CD4-positive, alpha-beta T cell treated with Interleukin-17A for 1 hour (primary cell): Measurements from ENCODE around the gene ANKLE1.
A peak's percentile ranks its signal among the peaks of the same experiment; 100 is the strongest.

Source experiments
- DNase-seq: peaks from one replicate; pipeline ENCODE4 v3.0.0-alpha.2; 2020

ANKLE1 gene, protein sequence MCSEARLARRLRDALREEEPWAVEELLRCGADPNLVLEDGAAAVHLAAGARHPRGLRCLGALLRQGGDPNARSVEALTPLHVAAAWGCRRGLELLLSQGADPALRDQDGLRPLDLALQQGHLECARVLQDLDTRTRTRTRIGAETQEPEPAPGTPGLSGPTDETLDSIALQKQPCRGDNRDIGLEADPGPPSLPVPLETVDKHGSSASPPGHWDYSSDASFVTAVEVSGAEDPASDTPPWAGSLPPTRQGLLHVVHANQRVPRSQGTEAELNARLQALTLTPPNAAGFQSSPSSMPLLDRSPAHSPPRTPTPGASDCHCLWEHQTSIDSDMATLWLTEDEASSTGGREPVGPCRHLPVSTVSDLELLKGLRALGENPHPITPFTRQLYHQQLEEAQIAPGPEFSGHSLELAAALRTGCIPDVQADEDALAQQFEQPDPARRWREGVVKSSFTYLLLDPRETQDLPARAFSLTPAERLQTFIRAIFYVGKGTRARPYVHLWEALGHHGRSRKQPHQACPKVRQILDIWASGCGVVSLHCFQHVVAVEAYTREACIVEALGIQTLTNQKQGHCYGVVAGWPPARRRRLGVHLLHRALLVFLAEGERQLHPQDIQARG

DNA sequence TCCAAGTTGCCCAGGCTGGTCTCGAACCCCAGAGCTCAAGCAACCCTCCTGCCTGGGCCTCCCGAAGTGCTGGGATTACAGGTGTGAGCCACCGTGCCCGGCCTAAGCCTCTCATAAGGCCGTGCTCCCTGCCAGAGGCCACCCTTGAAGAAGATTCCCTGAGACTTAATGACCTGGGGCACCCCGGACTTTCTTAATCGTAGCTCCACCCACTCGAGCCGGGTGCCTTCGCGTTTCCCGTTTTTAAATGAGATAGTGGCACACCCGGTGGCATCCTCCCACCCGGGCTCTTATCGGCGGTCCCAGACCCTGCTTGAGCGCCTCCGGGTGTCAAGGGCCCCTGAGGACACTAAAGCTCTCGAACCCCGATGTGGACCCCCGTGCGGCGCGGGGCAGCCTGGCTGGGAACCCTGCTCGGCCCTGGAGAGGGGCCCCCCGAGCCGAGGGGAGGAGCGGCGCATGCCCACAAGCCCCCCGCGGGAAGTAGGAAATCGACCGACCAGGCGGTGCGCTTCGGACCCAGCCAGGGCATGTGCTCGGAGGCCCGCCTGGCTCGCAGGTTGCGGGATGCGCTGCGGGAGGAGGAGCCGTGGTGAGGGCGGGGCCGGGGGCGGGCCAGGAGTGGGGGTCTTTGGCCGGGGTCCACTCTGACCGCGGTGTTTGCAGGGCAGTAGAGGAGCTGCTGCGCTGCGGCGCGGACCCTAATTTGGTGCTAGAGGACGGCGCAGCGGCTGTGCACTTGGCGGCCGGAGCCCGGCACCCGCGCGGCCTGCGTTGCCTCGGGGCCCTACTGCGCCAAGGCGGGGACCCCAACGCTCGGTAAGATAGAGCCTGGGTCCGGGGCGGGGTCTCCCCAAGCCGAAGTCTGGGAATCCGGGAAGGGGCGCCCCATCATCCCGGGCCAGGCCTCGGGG is at the start of gene ANKLE1:
ANKLE1 (plus strand) TSS at position 511 of the 914 bp plus-strand sequence; CDS start at position 531, 20 bp downstream.
- DNase-seq = peak; percentile 28

DNA sequence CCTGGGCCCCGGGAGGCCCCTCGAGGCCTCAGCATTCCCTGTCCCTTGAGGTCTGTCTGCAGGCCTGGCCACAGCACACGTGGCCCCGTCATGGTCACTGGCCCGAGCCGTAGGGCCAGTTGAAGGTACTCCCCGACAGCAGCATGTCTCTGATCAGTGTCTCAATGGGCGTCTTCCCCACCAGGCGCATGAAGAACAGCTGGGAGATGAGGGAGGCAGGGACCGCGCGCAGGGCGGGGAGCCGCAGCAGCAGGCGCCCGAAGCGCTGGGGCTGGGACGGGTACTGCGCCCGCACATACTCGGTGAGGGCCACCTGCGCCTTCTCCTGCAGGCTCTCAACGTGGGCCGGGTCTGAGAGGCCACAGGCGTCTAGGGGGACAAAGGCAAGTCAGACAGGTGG is 49.4 kb upstream of the ANKLE1 start:
- DNase-seq = no peak

DNA sequence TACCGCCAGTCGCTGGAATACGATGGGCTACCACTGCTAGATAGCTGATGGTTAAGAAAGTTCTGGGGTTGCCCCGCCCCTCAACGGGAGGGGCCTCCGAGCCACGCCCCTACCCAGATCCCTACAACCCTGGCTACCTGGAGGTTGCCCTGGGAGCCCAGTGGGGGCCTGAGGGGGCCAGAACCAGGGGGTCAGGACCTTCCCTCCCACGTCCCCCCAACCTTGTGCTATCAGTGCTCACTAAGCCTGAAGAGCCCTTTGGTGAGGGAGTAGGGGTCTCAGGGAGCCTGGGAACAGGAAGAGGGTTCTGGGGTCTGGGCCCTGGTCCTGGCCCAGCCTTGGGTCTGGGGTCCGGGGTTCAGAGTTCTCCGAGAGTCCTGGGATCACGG is 46.8 kb upstream of the ANKLE1 start:
- peak; percentile 66 for DNase-seq

DNA sequence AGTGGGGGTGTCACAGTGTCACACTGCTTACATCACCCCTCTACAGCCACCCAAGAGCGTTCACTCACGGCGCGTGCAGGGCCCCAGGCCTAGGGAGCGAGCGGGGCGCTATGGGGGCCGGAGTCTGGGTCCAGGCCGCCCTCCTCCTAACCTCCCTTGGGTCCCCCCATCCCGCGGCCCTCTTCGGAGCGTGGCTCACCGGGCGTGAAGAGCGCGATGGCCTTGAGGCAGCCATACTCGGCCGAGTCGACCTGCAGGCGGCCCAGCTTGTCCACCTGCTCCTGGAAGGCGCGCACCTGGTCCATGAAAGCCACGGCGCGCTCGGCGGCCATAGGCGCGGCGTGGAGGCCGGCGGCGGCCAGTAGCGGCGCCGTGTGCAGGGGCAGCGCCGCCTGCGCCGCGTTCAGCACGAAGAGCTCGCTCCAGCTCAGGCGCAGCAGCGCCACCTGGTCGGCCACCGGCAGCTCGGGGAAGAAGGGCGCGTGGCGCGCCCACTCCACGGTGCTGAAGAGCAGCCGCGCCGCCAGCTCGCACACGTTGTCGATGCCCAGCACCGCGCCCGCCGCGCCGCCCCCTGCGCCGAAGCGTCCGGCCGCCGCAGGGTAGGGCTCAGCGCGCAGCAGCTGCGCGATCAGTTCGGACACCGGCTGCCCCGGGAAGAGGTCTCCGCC is 46.3 kb upstream of the ANKLE1 start:
- DNase-seq = peak; percentile 74

DNA sequence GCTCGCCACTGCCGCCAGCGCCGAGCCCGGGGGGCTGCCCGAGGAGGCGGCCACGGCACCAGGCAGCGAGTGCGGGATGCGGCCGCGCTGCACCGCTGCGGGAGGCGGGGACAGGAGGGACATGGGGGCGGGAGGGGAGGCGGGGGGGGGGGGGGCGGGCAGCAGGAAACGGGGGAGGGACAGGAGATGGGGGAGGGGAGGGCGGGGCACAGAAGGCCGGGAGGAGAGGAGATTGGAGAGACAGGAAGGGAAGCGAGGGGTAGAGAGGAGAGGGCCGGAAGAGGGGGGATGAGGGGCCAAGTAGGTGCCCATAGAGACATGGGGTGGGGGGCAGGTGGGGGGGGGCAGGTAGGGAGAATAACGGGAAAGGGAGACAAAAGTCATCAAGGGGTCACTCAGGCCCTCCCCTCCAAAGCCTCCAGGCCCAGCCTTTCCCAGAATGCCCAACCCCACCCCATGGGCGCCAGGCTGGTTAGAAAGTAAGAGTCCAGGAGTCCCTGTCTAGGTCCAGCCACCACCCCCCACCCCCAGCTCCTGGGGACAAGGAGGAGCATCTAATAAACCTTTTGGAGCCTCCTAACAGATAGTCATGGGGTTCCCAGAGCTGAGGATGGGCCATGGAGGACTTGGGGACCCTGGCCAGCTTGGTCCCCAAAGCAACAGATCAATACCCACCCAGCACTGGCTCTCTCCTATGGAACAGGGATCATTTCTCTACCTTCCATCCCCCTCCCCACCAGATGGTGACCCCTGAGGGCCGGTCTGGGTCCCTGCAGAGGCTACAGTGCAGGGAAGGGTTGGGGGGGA is 45.5 kb upstream of the ANKLE1 start:
- DNase-seq = no peak

DNA sequence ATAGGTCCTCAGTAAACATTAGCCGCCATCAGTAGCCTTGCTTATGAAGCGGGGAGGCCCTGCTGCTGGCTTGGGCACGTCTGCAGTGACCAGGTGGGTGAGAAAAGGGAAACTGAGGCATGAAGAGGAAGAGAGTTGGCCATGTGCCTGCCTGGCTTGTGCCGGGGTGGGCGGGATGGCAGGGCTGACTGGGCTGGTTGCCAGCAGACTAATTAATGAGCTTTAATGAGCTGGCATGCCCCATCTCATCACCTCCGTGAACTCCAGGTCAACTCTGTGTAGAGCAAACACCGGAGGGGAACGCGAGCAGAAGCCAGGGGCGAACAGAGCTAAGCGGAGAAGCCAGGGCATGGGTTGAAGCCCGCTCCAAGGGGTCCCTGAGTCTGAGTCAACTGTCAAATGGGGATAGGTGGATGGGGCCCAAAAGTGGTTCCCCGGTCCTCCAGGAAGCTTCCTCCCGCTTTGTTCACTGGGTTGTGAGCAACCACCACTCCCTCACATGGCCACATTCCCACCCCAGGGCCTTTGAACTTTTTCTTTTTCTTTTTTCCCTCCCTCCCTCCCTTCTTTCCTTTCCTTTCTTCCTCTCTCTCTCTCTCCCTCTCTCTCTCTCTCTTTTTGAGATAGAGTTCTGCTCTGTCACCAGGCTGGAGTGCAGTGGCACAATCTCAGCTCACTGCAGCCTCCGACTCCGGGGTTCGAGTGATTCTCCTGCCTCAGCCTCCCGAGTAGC is 44.7 kb upstream of the ANKLE1 start:
- no peak for DNase-seq

DNA sequence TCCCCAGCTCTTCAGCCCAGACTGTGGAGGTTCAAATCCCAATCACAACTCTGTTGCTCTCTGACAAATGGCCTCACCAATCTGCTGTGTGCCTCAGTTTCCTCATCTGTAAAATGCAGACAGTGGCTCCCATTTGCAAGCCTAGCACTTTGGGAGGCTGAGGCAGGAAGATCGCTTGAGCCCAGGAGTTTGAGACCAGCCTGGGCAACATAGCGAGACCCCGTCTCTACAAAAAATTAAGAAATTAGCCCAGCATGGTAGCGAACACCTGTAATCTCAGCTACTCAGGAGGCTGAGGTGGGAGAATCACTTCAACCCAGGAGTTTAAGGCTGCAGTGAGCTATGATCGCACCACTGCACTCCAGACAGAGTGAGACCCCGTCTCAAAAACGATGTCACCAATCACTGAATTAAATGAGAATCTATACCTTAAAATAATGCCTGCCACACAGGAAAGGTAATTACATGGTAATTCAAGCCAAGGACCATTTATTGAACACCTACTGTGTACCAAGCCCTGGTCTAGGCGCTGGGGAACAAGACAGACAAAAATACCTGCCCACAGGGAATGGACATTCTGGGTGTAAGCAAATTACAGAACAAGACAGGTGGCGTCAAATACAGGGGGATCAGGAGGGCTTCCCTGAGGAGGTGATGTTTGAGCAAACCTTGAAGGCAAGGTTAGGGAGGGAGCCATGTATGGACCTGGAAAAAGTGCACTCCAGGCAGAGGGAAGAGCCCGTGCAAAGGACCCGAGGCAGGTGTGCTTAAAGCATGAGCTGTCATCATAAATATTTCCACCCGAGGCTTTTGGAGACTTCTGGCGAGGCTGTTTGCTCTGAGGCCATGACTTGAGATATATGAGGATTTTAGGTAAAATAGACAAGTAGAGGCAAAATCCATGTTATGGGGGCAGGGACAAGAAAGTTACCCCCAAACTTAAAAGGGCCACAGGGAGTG is 43.7 kb upstream of the ANKLE1 start:
- DNase-seq = no peak

DNA sequence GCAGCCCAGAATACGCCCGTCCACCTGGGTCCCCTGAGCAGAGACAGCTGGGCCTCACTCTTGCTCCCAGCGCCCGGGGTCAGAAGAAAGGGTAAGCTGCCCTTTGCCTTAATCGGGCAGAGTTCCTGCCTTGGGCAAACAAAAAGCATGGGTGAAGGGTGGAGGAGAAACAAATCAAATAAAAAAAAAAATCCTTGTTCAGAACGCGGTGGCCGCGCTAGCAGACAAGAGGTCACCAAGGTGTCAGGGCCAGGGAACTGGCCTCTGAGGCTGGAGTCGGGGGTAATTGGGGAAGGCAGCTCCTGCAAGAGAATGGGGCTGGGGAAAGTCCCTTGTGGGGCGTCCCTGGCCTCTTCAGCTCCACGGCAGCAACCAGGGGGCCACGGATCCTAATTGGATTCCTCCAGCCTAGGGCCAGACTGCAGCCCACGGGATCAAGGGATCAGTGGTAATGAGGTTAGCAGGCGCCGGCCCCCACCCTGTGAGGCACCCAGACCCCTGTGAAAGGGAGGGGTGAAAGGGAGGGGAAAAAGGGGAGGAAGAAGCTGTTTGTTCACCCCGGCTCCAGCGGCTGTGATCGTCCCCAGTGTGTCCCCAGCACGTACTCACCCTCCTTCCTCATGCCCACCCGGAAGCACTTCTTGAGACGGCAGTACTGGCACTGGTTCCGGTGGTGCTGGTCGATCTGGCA is 41.5 kb upstream of the ANKLE1 start:
- no peak for DNase-seq

DNA sequence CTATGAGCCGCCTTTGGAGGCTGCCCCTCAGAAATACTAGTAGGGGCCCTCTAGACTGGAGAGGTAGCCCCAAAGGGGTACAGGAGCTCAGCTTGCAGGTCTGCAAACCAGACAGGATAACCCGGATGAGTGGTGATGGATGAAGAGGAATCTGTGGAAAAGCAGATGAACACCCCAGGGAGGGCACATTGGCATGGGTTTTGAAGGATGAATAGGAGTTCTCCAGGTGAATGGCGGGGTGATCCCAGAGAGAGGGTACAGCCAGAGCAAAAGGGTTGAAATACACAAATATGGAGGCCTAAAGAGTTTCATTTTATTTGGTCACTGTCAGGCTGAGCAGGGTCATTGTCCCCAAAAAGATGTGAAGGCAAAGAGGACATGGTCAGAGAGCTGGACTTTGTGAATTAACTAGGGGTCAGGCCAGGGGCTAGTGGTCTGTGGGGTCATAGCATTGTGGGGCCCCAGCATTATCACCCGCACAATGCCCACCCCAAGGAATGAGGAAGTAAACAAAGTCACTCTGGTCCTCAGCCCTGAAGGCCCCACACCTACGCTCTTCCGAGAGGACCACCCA is 40.8 kb upstream of the ANKLE1 start:
- no peak for DNase-seq

DNA sequence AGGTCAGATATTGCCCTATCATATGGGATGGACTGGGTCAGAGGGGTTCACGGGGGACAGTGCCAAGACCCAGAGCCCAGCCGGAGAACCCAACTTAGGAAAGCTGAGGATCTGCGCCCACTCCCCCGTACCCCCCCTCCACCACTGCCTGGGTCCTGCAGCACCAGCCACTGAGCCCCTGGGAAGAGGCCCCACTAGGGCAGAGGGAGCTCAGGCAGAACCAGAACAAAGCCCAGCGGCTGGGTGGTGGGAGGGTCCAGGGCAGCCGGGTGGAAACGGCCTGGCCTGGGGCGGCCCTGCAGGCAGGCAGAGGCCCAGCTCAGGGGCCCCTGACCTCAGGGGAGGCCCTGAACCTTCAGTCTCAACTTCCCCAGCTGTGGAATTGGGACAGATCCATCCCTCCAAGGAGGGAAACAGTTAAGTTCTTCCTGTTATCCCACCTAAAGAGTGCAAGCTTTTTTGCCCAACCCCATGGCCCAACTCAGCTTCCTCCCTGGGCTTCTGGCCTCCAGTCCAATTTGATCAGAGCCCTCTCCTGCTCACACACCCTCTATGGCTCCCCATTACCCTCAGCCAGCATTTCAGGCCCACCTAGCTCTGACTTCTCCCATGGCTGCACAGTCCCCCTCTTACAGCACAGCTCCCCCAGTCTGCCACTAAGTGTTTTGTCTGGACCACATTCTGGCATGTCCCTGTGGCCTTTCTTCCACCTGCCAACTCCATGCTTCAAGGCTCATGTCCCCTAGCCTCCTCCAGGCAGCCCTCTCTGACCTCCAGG is 39.1 kb upstream of the ANKLE1 start:
- DNase-seq = no peak

DNA sequence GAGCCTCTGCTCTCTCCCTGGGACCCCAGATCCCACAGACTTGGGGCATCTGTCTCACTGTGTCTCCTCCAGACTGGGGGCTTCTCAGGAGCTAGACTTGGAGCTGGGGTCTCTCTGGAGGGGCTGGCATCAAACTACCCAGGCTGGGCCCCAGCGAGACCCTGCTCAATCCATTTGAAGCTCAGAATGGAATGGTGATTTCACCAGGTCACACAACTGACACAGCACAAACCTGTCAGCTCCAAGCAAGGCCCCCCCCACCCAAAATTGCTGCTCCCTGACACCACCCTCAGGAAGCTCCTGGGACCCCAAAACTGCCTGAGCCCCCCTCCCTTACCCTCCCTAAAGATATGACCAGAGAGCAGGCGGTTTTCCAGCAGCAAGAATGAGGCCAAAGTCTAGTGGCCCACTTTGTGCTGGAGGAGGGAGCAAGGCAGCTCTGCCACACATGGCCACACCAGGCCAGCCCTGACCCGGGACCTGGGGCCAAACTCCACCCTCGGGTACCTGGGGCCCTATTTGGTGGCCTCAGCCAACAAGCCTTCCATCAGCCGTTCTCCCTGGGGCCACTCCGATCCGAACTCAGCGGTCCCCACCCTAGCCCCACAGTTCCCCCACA is 38.4 kb upstream of the ANKLE1 start:
- DNase-seq = no peak

DNA sequence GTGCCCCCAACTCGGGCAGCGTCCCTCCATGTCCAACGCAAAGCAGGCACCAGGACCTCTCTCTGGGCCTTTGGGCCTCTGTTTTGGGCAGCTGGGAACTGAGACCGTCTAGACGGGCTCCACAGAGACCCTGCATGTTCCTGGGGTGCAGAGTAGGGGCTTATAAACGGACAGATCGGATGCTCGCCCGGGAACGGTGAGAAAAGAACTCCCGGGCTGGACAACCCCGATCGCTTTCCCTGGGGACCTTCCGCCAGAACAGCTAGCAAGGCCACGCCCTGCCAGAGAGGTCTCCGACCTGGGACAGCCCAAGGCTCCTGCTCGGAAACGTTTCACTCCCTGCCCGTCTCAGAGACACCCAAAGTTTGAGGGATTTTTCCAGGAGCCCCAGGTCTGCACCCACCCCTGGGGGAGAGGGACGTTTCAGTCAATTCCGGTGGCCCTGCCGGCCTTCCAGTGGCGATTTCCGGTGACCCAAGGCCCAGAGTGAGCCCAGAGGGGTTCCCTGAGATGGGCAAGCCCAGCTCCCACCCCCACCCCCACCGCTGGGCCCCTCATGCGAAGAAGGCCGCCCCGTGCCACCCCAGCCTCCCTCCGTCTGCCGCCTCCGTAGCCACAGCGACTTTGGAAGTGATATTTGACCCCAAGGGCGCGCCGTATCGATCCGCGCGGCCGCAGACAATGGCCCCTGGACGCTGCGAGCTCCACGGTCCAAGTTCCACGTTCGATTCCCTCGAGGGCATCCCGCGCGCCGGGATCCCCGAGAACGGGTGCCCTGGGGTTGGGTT is 37.7 kb upstream of the ANKLE1 start:
- DNase-seq = no peak

DNA sequence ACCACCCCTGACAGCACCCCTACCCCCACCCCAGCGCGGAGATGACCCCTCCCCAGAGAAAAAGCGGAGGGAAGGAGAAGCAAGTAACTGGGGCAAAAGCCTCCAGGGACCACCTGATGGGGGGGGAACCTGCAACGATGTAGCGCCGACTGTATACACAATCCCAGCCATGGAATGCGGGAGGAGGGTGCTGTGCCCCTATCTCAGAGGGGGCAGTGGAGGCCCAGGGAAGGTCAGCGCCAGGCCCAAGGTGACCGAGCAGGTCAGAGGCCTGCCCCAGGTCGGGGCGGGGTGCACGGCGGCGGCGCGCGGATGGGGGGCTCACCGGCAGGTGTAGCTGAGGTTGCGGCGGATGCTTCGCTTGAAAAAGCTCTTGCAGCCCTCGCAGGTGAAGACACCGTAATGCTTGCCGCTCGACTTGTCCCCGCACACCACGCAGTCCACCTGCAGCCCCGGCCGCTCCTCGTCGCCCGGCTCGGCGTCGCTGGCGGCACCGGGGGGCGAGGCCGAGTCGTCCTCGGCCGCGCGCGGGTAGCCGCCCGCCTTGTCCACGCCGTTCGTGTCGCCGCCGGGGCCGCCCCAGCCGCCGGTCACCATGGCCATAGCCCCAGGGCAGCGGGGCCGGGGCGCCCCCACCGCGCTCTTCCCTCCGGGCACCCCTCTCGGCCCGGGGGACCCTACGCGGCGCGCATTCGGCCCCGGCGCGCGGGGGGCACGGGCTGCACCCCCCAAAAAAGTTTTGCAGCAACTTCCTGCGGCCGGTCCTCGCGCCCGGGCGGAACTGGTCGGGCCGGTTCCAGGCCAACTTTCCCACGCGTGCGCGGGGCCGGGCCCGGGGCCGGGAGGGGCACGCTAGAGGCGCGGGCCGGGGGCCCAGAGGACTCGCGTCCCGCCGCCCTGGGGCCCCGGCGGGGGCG is 36.8 kb upstream of the ANKLE1 start:
- DNase-seq = peak; percentile 10

DNA sequence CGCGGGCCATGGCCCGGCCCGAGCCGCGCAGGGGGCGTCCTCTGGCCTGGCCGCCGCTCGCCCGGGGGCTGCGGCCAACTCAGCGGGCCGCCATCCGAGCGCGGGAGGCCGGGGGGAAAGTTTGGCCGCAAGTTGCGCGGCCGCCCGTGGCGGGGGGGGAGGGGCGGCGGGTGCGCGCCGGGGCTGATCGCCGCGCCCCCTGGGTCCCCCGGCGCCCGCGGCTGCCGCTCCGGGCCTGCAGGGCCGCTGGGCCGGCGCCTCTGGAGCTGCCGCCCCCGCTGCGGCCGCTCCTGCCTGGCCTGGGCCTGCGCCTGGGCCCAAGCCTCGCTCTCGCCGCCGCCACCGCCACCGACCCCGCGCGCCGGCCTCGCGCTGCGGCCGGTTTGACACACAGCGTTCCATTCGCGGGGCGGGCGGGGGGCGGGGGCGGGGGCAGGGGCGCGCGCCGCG is 36.1 kb upstream of the ANKLE1 start, which contains the start of gene NR2F6:
NR2F6 (minus strand) TSS at position 385 of the 450 bp plus-strand sequence. CDS start 699 bp downstream, outside the sequence.
- no peak for DNase-seq

DNA sequence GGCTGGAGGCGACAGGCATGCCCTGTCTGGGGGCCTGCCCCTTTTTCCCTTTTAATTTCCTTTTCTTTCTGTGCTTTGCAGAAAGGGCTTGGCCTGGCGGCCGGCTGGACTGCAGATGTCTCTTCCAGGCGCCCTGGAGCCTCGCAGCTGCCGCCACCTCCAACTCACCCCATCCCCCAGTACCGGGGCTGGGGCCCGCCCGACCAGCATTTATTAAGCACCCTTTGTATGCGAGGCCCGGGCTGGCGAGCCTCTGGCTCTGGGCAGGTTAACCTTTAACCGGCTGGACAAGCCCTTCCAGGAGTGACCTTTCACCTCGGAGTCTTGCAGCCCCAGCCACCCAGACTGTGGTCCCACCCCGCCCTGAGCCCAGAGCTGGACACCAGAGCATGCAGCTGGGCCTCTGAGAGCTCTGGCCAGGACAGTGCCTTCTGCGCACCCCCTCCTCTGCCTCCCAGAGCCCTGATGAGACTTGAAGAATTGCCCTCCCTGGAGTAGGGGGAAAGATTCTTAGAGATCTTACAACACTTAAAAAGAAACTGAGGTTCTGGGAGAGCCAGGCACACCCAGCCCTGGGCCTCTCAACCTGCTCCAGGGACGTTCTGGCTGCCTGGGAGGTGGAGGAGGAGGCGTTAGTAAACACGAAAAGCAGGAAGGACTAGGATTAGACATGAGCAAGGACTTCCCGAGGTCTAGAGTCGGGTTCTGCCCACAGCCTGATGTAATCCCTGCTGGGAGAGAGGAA is 34.8 kb upstream of the ANKLE1 start:
- no peak for DNase-seq
